HEK293 (cell line): ENCODE results near the gene UBR4.

Source experiments
- CTCF ChIA-PET: fragments of 350-600 bp; formaldehyde crosslinking; extraction: SDS; loops from one replicate; lab custom pipeline; 2021; ENCODE audit warnings: antibody characterized with exemption; lab: Yijun Ruan, JAX
- POLR2A ChIA-PET: fragments of 300-600 bp; formaldehyde crosslinking; extraction: SDS; loops from one replicate; lab custom pipeline; 2020; ENCODE audit warnings: antibody characterized with exemption, inconsistent platforms; lab: Yijun Ruan, JAX
- H3K27ac ChIP-seq: fragments of 200-500 bp; sonication (Bioruptor generic); 2 replicates; pipeline ENCODE4 v1.5.1; 2014; ENCODE audit warnings: low read depth, low read length, control low read depth, inconsistent platforms; ENCODE audit errors: extremely low read depth
- H3K36me3 ChIP-seq, 2 experiments: fragments of 200-500 bp in 1 of 2; sonication (Bioruptor generic) in 1 of 2; 1 replicate in 1 of 2; 2 replicates in 1 of 2; pipeline ENCODE4 v1.5.1; 2014 to 2017; ENCODE audit warnings: inconsistent platforms in 2 of 2, low read length in 2 of 2; ENCODE audit not compliant: control insufficient read depth in 2 of 2, insufficient read depth in 1 of 2
- H3K4me1 ChIP-seq: fragments of 200-500 bp; sonication (Bioruptor generic); 2 replicates; pipeline ENCODE4 v1.5.1; 2014; ENCODE audit warnings: mild to moderate bottlenecking, low read length, inconsistent platforms; ENCODE audit not compliant: control insufficient read depth, insufficient read depth
- H3K4me3 ChIP-seq: 2 replicates; pipeline ENCODE4 v1.5.1; 2011; ENCODE audit warnings: low read depth, mild to moderate bottlenecking, control low read depth, low read length, moderate library complexity
- H3K9me3 ChIP-seq: fragments of 200-500 bp; sonication (Bioruptor generic); 2 replicates; pipeline ENCODE4 v1.5.1; 2014; ENCODE audit warnings: low read depth, low read length, inconsistent platforms; ENCODE audit not compliant: control insufficient read depth, insufficient read depth
- FEZF1 ChIP-seq: fragments of 450-650 bp; formaldehyde crosslinking; IDR thresholded peaks from 2 replicates; pipeline ENCODE4 v1.5.1; 2016; ENCODE audit warnings: missing biosample characterization, missing genetic modification characterization
- GLI2 ChIP-seq: fragments of 450-650 bp; formaldehyde crosslinking; IDR thresholded peaks from 2 replicates; pipeline ENCODE4; 2017; ENCODE audit warnings: missing biosample characterization, missing genetic modification characterization, low read depth, borderline replicate concordance
- HOXD13 ChIP-seq: sonication (generic); formaldehyde crosslinking; IDR thresholded peaks from 2 replicates; pipeline ENCODE4 v1.8.0; 2022; ENCODE audit warnings: missing genetic modification reagents, borderline replicate concordance
- KLF16 ChIP-seq: fragments of 450-650 bp; formaldehyde crosslinking; IDR thresholded peaks from 2 replicates; pipeline ENCODE4 v1.5.1; 2017; ENCODE audit warnings: missing biosample characterization, missing genetic modification characterization
- PRDM4 ChIP-seq: fragments of 450-650 bp; formaldehyde crosslinking; IDR thresholded peaks from 2 replicates; pipeline ENCODE4 v1.5.1; 2017; ENCODE audit warnings: missing biosample characterization, missing genetic modification characterization
- SALL2 ChIP-seq: fragments of 450-650 bp; formaldehyde crosslinking; IDR thresholded peaks from 2 replicates; pipeline ENCODE4 v1.5.0; 2017; ENCODE audit warnings: missing biosample characterization, mild to moderate bottlenecking, missing genetic modification characterization, borderline replicate concordance
- ZBTB10 ChIP-seq: fragments of 450-650 bp; formaldehyde crosslinking; IDR thresholded peaks from 2 replicates; pipeline ENCODE4 v1.5.1; 2016; ENCODE audit warnings: missing biosample characterization, missing genetic modification characterization
- ZNF10 ChIP-seq: fragments of 450-650 bp; formaldehyde crosslinking; IDR thresholded peaks from 2 replicates; pipeline ENCODE4 v1.5.1; 2017; ENCODE audit warnings: missing biosample characterization, missing genetic modification characterization
- ZNF132 ChIP-seq: fragments of 450-650 bp; formaldehyde crosslinking; IDR thresholded peaks from 2 replicates; pipeline ENCODE4 v1.5.1; 2017; ENCODE audit warnings: missing biosample characterization, missing genetic modification characterization, borderline replicate concordance
- ZNF133 ChIP-seq: fragments of 450-650 bp; formaldehyde crosslinking; IDR thresholded peaks from 2 replicates; pipeline ENCODE4 v1.5.1; 2016; ENCODE audit warnings: missing biosample characterization, missing genetic modification characterization
- ZNF239 ChIP-seq: fragments of 450-650 bp; formaldehyde crosslinking; IDR thresholded peaks from 2 replicates; pipeline ENCODE4 v1.5.1; 2016; ENCODE audit warnings: missing biosample characterization, missing genetic modification characterization
- ZNF391 ChIP-seq: fragments of 450-650 bp; formaldehyde crosslinking; IDR thresholded peaks from 2 replicates; pipeline ENCODE4 v1.5.1; 2016; ENCODE audit warnings: low read depth, missing biosample characterization, missing genetic modification characterization, borderline replicate concordance
- ZNF394 ChIP-seq: fragments of 450-650 bp; formaldehyde crosslinking; IDR thresholded peaks from 2 replicates; pipeline ENCODE4 v1.5.1; 2016; ENCODE audit warnings: missing biosample characterization, missing genetic modification characterization, mild to moderate bottlenecking, moderate library complexity, borderline replicate concordance
- ZNF514 ChIP-seq: fragments of 450-650 bp; formaldehyde crosslinking; IDR thresholded peaks from 2 replicates; pipeline ENCODE4 v1.5.1; 2016; ENCODE audit warnings: missing biosample characterization, missing genetic modification characterization
- ZNF555 ChIP-seq: fragments of 450-650 bp; formaldehyde crosslinking; conservative IDR thresholded peaks from 2 replicates; pipeline ENCODE4 v1.5.1; 2017; ENCODE audit warnings: missing biosample characterization, mild to moderate bottlenecking, missing genetic modification characterization, inconsistent platforms
- ZNF600 ChIP-seq: fragments of 450-650 bp; formaldehyde crosslinking; IDR thresholded peaks from 2 replicates; pipeline ENCODE4 v1.5.1; 2016; ENCODE audit warnings: missing biosample characterization, missing genetic modification characterization
- ZNF645 ChIP-seq: fragments of 450-650 bp; formaldehyde crosslinking; IDR thresholded peaks from 2 replicates; pipeline ENCODE4; 2016; ENCODE audit warnings: missing biosample characterization, missing genetic modification characterization
- ZNF660 ChIP-seq: fragments of 450-650 bp; IDR thresholded peaks from 2 replicates; pipeline ENCODE4 v1.5.1; 2018; ENCODE audit warnings: missing biosample characterization, mild to moderate bottlenecking, missing genetic modification characterization
- ZNF664 ChIP-seq: fragments of 450-650 bp; formaldehyde crosslinking; IDR thresholded peaks from 2 replicates; pipeline ENCODE4 v1.5.1; 2016; ENCODE audit warnings: missing biosample characterization, missing genetic modification characterization
- ZNF785 ChIP-seq: fragments of 450-650 bp; formaldehyde crosslinking; IDR thresholded peaks from 2 replicates; pipeline ENCODE4 v1.5.1; 2016; ENCODE audit warnings: missing biosample characterization, missing genetic modification characterization
- ZNF830 ChIP-seq: fragments of 450-650 bp; IDR thresholded peaks from 2 replicates; pipeline ENCODE4 v1.5.0; 2018; ENCODE audit warnings: missing biosample characterization, missing genetic modification characterization, low read depth, mild to moderate bottlenecking, moderate library complexity
- TF ChIP-seq, protein P1 (sequence below): fragments of 450-650 bp; formaldehyde crosslinking; IDR thresholded peaks from 2 replicates; pipeline ENCODE4 v1.5.1; 2016; ENCODE audit warnings: missing biosample characterization, missing genetic modification characterization

Gene UBR4

GRCh38 chr1:19210772-19211549 is 895 bp upstream of the UBR4 start (continued):
- 0 out of 2 replicates have a peak, but pooled peaks have one; percentile 17 for TF ChIP-seq PRDM4 (tag by site-specific recombination)
- TF ChIP-seq ZNF132 (tag by site-specific recombination) = no peak
- TF ChIP-seq ZNF391 (tag by site-specific recombination) = no peak
- TF ChIP-seq ZNF785 (tag by site-specific recombination) = no peak
- TF ChIP-seq ZNF10 (tag by site-specific recombination) = no peak
- TF ChIP-seq ZNF645 (tag by site-specific recombination) = no peak
- TF ChIP-seq GLI2 (tag by site-specific recombination) = no peak
- TF ChIP-seq ZNF514 (tag by site-specific recombination) = no peak

GRCh38 chr1:19209439-19209989 is 552 bp downstream of the UBR4 start:
- peaks cover 6% of the 10 kb centered on the region; the same call in 1 of the 2 replicates for H3K4me1 ChIP-seq
- ChIA-PET CTCF (interaction anchor here (0.6 to 1.2 kb wide), 3 partner anchors 52 to 450 kb away, joined by 3 read pairs; no protein-coding TSS in a partner anchor), POLR2A (interaction anchor here (1.0 to 1.9 kb wide), 2 partner anchors 10 to 43 kb away, joined by 4 to 8 read pairs; partner anchors contain the start of gene MRTO4)
- peak overlapping the region; percentile 84 for H3K4me3 ChIP-seq
- H3K9me3 ChIP-seq = no peaks in the 10 kb centered on the region
- peaks cover 0 to 26% of the 10 kb centered on the region in 2 experiments; a peak in 1 of 3 replicates for H3K36me3 ChIP-seq
- peak overlapping the region; percentile 65 for H3K27ac ChIP-seq
- TF ChIP-seq FEZF1 (tag by site-specific recombination) (no peak), ZNF133 (tag by site-specific recombination) (no peak), ZNF600 (tag by site-specific recombination) (no peak), ZNF239 (no peak), KLF16 (tag by site-specific recombination) (no peak), ZNF830 (tag by site-specific recombination) (no peak), ZNF555 (tag by site-specific recombination) (no peak), ZNF394 (no peak), ZNF664 (tag by site-specific recombination) (peak; percentile 56; the same call in 1 of the 2 replicates), SALL2 (tag by site-specific recombination) (no peak), ZNF10 (tag by site-specific recombination) (no peak), HOXD13 (CRISPR knock-in tag) (no peak), ZNF660 (peak; percentile 94), ZBTB10 (tag by site-specific recombination) (no peak)
- TF ChIP-seq, protein P1, sequence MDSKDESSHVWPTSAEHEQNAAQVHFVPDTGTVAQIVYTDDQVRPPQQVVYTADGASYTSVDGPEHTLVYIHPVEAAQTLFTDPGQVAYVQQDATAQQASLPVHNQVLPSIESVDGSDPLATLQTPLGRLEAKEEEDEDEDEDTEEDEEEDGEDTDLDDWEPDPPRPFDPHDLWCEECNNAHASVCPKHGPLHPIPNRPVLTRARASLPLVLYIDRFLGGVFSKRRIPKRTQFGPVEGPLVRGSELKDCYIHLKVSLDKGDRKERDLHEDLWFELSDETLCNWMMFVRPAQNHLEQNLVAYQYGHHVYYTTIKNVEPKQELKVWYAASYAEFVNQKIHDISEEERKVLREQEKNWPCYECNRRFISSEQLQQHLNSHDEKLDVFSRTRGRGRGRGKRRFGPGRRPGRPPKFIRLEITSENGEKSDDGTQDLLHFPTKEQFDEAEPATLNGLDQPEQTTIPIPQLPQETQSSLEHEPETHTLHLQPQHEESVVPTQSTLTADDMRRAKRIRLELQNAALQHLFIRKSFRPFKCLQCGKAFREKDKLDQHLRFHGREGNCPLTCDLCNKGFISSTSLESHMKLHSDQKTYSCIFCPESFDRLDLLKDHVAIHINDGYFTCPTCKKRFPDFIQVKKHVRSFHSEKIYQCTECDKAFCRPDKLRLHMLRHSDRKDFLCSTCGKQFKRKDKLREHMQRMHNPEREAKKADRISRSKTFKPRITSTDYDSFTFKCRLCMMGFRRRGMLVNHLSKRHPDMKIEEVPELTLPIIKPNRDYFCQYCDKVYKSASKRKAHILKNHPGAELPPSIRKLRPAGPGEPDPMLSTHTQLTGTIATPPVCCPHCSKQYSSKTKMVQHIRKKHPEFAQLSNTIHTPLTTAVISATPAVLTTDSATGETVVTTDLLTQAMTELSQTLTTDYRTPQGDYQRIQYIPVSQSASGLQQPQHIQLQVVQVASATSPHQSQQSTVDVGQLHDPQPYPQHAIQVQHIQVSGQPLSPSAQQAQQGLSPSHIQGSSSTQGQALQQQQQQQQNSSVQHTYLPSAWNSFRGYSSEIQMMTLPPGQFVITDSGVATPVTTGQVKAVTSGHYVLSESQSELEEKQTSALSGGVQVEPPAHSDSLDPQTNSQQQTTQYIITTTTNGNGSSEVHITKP (tag by site-specific recombination) = peak; percentile 97
